Measurements from ENCODE around the gene CORIN. TPM values are rescaled to one million over a fixed set of nuclear protein-coding genes. Genes with fewer than 3 reads are reported as not detected.

CORIN gene
- total and polyA plus RNA-seq, 2 of the 4 experiments (the other 2 are of a cell fraction), result 20.3 to 24.7 TPM

DNA sequence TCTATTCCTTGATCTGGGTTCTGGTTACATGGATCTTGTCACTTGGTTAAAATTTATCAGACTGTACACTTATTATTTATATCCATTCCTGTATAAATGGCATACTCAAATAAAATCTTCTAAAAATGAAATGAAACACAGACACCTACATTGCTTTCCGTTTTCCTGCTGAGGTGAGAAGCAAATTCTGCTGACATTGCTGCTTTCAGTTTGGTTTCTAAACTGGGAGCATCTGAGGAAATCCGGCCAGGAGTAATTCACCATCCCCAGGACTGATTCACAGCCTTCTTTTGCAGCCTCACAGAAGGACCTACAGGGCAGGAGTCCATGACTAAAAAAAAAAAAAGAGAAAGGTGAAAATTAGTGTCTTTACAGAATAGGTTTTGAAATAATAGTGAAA lies 93.6 kb downstream of the CORIN start:
- no peaks in the 10 kb centered on the region for H3K9me3 ChIP-seq (ENCODE audit: control insufficient read depth, insufficient read depth, low read length)
- intact Hi-C loops (cut with micrococcal nuclease) (no loop called here), in situ Hi-C loops (cut with MboI; ENCODE audit: low sequenced_read_pairs) (no loop called here), dilution Hi-C loops (cut with HindIII; ENCODE audit: low sequenced_read_pairs, unreplicated experiment) (no loop called here)
- CTCF ChIA-PET, result interaction anchor here (0.6 kb wide), 1 partner anchor 12 kb away, joined by 3 read pairs; no protein-coding TSS in a partner anchor
- peak overlapping the region; percentile 10; the same call in 1 of the 2 replicates for H3K4me2 ChIP-seq (ENCODE audit: low read depth, low read length)
- no peak overlapping the region for H3K14ac ChIP-seq (replicated peaks; ENCODE audit: low read depth, low read length)
- no peak overlapping the region for H4K8ac ChIP-seq (ENCODE audit: low read depth in 2 of 2, low read length in 2 of 2)
- no peaks in the 10 kb centered on the region for H3K36me3 ChIP-seq (ENCODE audit: control insufficient read depth, insufficient read depth, low read length)
- no peak overlapping the region for H3K4ac ChIP-seq (ENCODE audit: low read depth, low read length)
- no peak overlapping the region for H3K56ac ChIP-seq (ENCODE audit: extremely low read depth, insufficient read depth, low read length)
- POLR2A ChIA-PET (ENCODE audit: unreplicated experiment), result no interaction called here
- H3K4me3 ChIP-seq (ENCODE audit: insufficient read depth, low read depth, low read length), result no peak overlapping the region; the same call in 1 of the 2 replicates
- no peak overlapping the region for H3K9ac ChIP-seq (ENCODE audit: low read depth, low read length)
- ATAC-seq (ENCODE audit: low read depth) (no peak), DNase-seq (no peak)
- H4K91ac ChIP-seq (ENCODE audit: insufficient read depth, low read depth, low read length), result no peak overlapping the region
- TF ChIP-seq, protein P1, sequence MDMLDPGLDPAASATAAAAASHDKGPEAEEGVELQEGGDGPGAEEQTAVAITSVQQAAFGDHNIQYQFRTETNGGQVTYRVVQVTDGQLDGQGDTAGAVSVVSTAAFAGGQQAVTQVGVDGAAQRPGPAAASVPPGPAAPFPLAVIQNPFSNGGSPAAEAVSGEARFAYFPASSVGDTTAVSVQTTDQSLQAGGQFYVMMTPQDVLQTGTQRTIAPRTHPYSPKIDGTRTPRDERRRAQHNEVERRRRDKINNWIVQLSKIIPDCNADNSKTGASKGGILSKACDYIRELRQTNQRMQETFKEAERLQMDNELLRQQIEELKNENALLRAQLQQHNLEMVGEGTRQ (IDR thresholded peaks at IDR 0.05; ENCODE audit: low read depth, low read length), result no peak
- peak; percentile 95 for TF ChIP-seq MAFK (IDR thresholded peaks at IDR 0.05; ENCODE audit: low read depth, low read length)
- TF ChIP-seq RFX5 (IDR thresholded peaks at IDR 0.05; ENCODE audit: low read depth, low read length), result no peak
- TF ChIP-seq POLR2A (IDR thresholded peaks at IDR 0.05; ENCODE audit: low read depth, low read length), result no peak
- peaks cover 2% of the 10 kb centered on the region; the same call in 1 of the 2 replicates for H3K4me1 ChIP-seq (ENCODE audit: control insufficient read depth, insufficient read depth, low read length)
- H3K23ac ChIP-seq (ENCODE audit: low read depth, low read length), result no peak overlapping the region
- no CpG with 5 or more reads among the region's 2 CpGs for WGBS, 2 experiments (ENCODE audit: extremely low coverage in 2 of 2, insufficient read length in 1 of 2)
- no peak overlapping the region for H3K27ac ChIP-seq (ENCODE audit: insufficient read depth, low read length)
- H2BK20ac ChIP-seq (ENCODE audit: low read depth, low read length), result no peak overlapping the region
- H4K5ac ChIP-seq (ENCODE audit: low read depth, low read length), result no peak overlapping the region
- no peak overlapping the region for H2BK15ac ChIP-seq (ENCODE audit: low read depth, low read length)
- H4K20me1 ChIP-seq (ENCODE audit: insufficient read depth, low read length), result no peaks in the 10 kb centered on the region
- no peak overlapping the region for H2BK120ac ChIP-seq (ENCODE audit: low read depth, low read length)
- H3K9me1 ChIP-seq (ENCODE audit: insufficient read depth, low read length), result no peaks in the 10 kb centered on the region
- no peak overlapping the region for H2BK5ac ChIP-seq (ENCODE audit: low read depth, low read length, poor library complexity, severe bottlenecking)
- no peak overlapping the region for H3K18ac ChIP-seq (ENCODE audit: low read depth, low read length)
- no peak overlapping the region for H2AFZ ChIP-seq (replicated peaks; ENCODE audit: low read length, poor library complexity)
- no peaks in the 10 kb centered on the region for H3K27me3 ChIP-seq (ENCODE audit: control insufficient read depth, insufficient read depth, low read length)
- BruUV-seq (replicated peaks), result no TSS peak
- H2AK5ac ChIP-seq (ENCODE audit: low read depth, low read length), result no peak overlapping the region
- no peak overlapping the region for H2AK9ac ChIP-seq (replicated peaks; ENCODE audit: low read depth, low read length, poor library complexity)
- no peaks in the 10 kb centered on the region for H3K79me1 ChIP-seq (ENCODE audit: low read depth in 1 of 2, low read length in 2 of 2)
